GM21423 (cell line): ENCODE measurements around the gene ZNF784.

Experiments used
- ATAC-seq: cut with Tn5 transposase; IDR thresholded peaks from one replicate; pipeline ENCODE4 v1.9.1; 2021; ENCODE audit warnings: mild to moderate bottlenecking, moderate library complexity; ENCODE audit not compliant: unreplicated experiment

The ZNF784 gene

GRCh38 chr19:55603581-55604292 is 20.6 kb downstream of the ZNF784 start:
- no peak for ATAC-seq

DNA sequence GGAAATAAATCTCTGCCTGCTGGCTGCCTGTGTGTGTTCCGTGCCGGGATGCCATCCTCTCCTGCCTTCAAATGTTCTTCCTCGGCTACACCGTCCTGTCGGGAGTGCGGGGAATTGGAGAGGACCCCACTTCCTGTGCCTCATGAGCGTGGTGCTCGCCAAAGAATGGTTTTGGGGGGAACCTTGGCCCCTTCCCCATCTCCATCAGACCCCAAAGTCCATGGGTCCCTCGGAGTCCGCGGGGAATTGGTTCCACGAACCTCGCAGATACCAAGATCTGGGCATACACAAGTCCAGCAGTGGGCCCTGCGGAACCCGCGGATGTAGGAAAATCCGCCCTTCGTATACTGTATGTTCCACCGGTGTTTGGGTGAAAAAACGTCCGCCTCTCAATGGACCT is 21.3 kb downstream of the ZNF784 start:
- ATAC-seq, result no peak

- ATAC-seq, result no peak
These were observed 22.0 kb downstream of the ZNF784 start for GRCh38 chr19:55602104-55603001.

GRCh38 chr19:55601084-55601483 is 23.3 kb downstream of the ZNF784 start:
- ATAC-seq, result no peak

GRCh38 chr19:55600662-55601028 is 23.7 kb downstream of the ZNF784 start:
- no peak for ATAC-seq

GRCh38 chr19:55599842-55600661 is 24.3 kb downstream of the ZNF784 start, which contains the start of gene ZNF524:
ZNF524 (plus strand) TSS chr19:55600288; CDS start chr19:55602113, 1,825 bp downstream.
- peak; percentile 46 for ATAC-seq

GRCh38 chr19:55599468-55599841 is 24.9 kb downstream of the ZNF784 start, which contains the start of gene FIZ1:
FIZ1 (minus strand) TSS chr19:55599517; CDS start chr19:55597865, 1,652 bp downstream.
- ATAC-seq, result peak; percentile 51

- peak; percentile 43 for ATAC-seq
These were observed 25.5 kb downstream of the ZNF784 start for GRCh38 chr19:55598719-55599467.

- ATAC-seq, result no peak
These were observed 26.3 kb downstream of the ZNF784 start for GRCh38 chr19:55598034-55598433.

DNA sequence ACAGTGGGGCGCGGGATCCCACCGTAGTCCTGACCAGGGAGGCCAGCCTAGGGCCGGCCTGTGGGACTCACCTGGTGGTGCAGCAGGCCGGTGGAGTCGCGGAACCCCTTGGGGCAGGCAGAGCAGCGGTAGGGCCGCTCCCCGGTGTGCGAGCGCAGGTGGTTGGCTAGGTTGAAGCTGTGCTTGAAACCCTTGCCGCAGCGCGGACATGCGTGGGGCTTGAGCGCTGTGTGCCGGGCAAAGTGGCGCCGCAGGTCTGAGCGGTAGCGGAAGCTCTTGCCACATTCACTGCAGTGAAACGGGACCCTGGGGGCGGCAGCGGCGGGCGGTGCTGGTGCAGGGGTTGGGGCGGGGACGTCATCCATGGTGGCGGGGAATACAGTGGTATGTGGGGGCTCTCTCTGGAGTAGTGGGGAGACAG is 26.9 kb downstream of the ZNF784 start:
- ATAC-seq, result no peak

DNA sequence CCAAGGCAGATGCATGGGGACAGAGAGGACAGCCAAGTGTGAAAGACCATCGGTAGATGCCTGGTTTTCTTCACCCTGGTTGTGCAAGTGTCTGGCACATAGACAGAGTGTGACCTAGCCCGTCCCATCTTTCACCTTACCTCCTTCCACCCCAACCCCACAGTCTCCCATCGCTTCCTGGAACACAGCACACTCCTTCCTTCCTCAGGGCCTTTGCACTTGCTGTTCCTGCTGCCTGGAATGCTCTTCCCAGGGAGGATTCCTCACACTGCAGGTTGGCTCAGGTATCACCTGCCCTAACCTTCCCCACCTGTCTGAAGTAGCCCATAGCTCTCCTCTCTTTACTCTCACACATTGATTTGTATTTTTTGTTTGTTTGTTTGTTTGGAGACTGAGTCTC is 28.1 kb downstream of the ZNF784 start:
- ATAC-seq, result no peak

DNA sequence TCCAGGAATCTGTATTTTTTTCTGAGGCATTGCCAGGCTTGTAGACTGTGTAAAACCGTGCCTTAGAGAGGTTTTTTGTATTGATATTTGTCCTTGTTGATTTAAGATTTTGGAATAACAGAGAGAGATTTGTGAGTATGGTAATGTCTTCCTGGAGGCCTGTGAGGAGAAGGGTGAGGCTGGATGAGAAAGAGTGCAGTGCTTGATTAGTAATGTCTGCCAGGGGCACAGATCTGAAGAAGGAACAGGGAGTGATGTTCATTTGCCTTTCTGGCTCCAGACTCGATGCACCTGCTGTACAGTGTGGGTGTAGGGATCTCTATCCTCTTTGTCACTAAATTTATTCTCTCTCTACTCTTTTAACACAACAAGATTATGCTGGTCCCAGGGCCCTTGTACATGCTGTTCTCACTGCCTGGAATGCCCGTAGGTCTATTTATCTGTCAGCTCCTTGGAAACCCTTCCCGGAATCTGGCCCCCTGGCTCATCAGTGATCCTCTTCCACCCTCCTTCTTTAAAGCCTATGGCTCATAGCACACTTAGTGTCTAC is 29.3 kb downstream of the ZNF784 start:
- ATAC-seq, result no peak

GRCh38 chr19:55593096-55593772 is 31.1 kb downstream of the ZNF784 start:
- ATAC-seq, result no peak

GRCh38 chr19:55592391-55593090 is 31.8 kb downstream of the ZNF784 start:
- no peak for ATAC-seq

- no peak for ATAC-seq
These were observed 32.8 kb downstream of the ZNF784 start for GRCh38 chr19:55591555-55591954.

- no peak for ATAC-seq
These were observed 33.7 kb downstream of the ZNF784 start for GRCh38 chr19:55590617-55591016.

DNA sequence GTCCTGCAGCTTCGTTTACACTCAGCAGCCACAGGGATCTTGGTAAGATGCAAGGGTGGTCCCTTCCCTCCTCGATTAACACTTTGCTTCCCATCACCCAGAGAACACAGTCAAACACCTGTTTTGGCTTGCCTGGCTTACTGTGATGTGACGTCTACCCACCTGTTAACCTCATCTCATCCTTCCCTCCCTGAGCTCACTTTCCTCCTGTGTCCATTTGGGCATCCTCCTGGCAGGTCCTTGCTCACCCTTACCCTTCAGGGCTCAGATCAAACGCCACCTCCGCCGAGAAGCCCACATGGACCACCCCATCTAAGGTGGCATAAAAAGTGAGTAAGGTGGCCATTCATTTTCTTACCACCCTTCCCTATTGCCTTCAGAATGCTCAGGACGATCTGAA is 34.3 kb downstream of the ZNF784 start:
- no peak for ATAC-seq

GRCh38 chr19:55588738-55589137 is 35.6 kb downstream of the ZNF784 start:
- ATAC-seq, result no peak
